SU-DHL-6 (cell line): ENCODE measurements around the gene TBC1D4.

Experiments used
- H2AFZ ChIP-seq: fragments of 200-600 bp; sonication (generic); 2 replicates; pipeline ENCODE4 v1.6.1; 2014; ENCODE audit warnings: low read depth, mild to moderate bottlenecking, moderate library complexity, mixed read lengths, antibody characterized with exemption, low read length; ENCODE audit not compliant: severe bottlenecking
- H3F3A ChIP-seq: fragments of 200-600 bp; shearing (Covaris generic); 2 replicates; pipeline ENCODE4 v1.6.0; 2016; ENCODE audit warnings: antibody characterized with exemption, mild to moderate bottlenecking; ENCODE audit not compliant: insufficient read depth
- H3K27ac ChIP-seq: fragments of 200-600 bp; sonication (generic); 2 replicates; pipeline ENCODE4 v1.5.1; 2016; ENCODE audit warnings: low read depth, mild to moderate bottlenecking, low read length, moderate library complexity, mixed read lengths
- H3K27me3 ChIP-seq: fragments of 200-600 bp; sonication (generic), shearing (Covaris generic); 2 replicates; pipeline ENCODE4 v1.6.0; 2014; ENCODE audit warnings: mild to moderate bottlenecking, low read length
- H3K36me3 ChIP-seq: fragments of 200-600 bp; sonication (generic); 2 replicates; pipeline ENCODE4 v1.6.1; 2014; ENCODE audit warnings: mild to moderate bottlenecking, low read length, mixed read lengths
- H3K4me2 ChIP-seq: fragments of 300-600, 200-600 bp; shearing (Covaris generic), sonication (generic); 2 replicates; pipeline ENCODE4 v1.6.0; 2014; ENCODE audit warnings: low read length, low read depth, mild to moderate bottlenecking; ENCODE audit not compliant: poor library complexity, severe bottlenecking
- H3K4me3 ChIP-seq: fragments of 200-600 bp; sonication (generic); 2 replicates; pipeline ENCODE4 v1.5.1; 2014; ENCODE audit warnings: antibody characterized with exemption, low read length, mild to moderate bottlenecking, mixed read lengths; ENCODE audit not compliant: insufficient read depth, poor library complexity, severe bottlenecking
- H3K79me2 ChIP-seq: fragments of 200-600 bp; sonication (generic); 2 replicates; pipeline ENCODE4 v1.6.1; 2014; ENCODE audit warnings: mild to moderate bottlenecking, low read length, moderate library complexity; ENCODE audit not compliant: insufficient read depth
- H3K9ac ChIP-seq: fragments of 200-600 bp; sonication (generic); 2 replicates; pipeline ENCODE4 v1.7.0; 2014; ENCODE audit warnings: mild to moderate bottlenecking, low read length
- H3K9me2 ChIP-seq: fragments of 200-600 bp; sonication (generic); replicated peaks from 2 replicates; pipeline ENCODE4 v1.6.1; 2014; ENCODE audit warnings: low read length; ENCODE audit not compliant: insufficient read depth
- H3K9me3 ChIP-seq: fragments of 200-600 bp; sonication (generic); 2 replicates; pipeline ENCODE4 v1.6.1; 2014; ENCODE audit warnings: low read length, mixed read lengths; ENCODE audit not compliant: insufficient read depth
- H4K20me1 ChIP-seq: fragments of 200-600 bp; sonication (generic); 2 replicates; pipeline ENCODE4 v1.6.1; 2014; ENCODE audit warnings: low read depth, mild to moderate bottlenecking, antibody characterized with exemption, low read length, moderate library complexity, mixed read lengths
- CTCF ChIP-seq: fragments of 200-600 bp; sonication (generic); IDR thresholded peaks from one replicate; pipeline ENCODE4 v1.5.1; 2017; ENCODE audit warnings: antibody characterized with exemption, mild to moderate bottlenecking, low read length, moderate library complexity; ENCODE audit not compliant: insufficient read depth, poor library complexity, severe bottlenecking
- EZH2phosphoT487 ChIP-seq: fragments of 200-600 bp; sonication (generic), shearing (Covaris generic); conservative IDR thresholded peaks from 2 replicates; pipeline ENCODE4 v1.6.1; 2018; ENCODE audit warnings: mild to moderate bottlenecking, antibody characterized with exemption, low read length, moderate library complexity, mixed read lengths

The TBC1D4 gene

GRCh38 chr13:75468602-75469001 lies 13.4 kb downstream of the TBC1D4 start:
- Histone ChIP-seq H3K9ac (no peak overlapping the region), H3K27ac (no peak overlapping the region), H4K20me1 (no peaks in the 10 kb centered on the region), H2AFZ (no peak overlapping the region), H3K4me2 (no peak overlapping the region), H3F3A (no peaks in the 10 kb centered on the region), H3K9me3 (no peaks in the 10 kb centered on the region), H3K27me3 (no peaks in the 10 kb centered on the region), H3K4me3 (no peak overlapping the region), H3K36me3 (no peaks in the 10 kb centered on the region), H3K9me2 (no peaks in the 10 kb centered on the region), H3K79me2 (no peaks in the 10 kb centered on the region)
- TF ChIP-seq EZH2phosphoT487: no peak
- TF ChIP-seq CTCF: no peak

- no peaks in the 10 kb centered on the region for H3K9me3 ChIP-seq
- no peak overlapping the region for H2AFZ ChIP-seq
- no peaks in the 10 kb centered on the region for H3K27me3 ChIP-seq
- H3K36me3 ChIP-seq: no peaks in the 10 kb centered on the region
- no peaks in the 10 kb centered on the region for H3K9me2 ChIP-seq
- H3K79me2 ChIP-seq: no peaks in the 10 kb centered on the region
- H3K4me2 ChIP-seq: no peak overlapping the region
- H4K20me1 ChIP-seq: no peaks in the 10 kb centered on the region
- no peak overlapping the region for H3K4me3 ChIP-seq
- TF ChIP-seq CTCF (no peak), EZH2phosphoT487 (no peak)
- H3K9ac ChIP-seq: no peak overlapping the region
- no peaks in the 10 kb centered on the region for H3F3A ChIP-seq
- no peak overlapping the region for H3K27ac ChIP-seq
Observed at GRCh38 chr13:75468098-75468497, 13.9 kb downstream of the TBC1D4 start.

- H3F3A ChIP-seq: no peaks in the 10 kb centered on the region
- no peaks in the 10 kb centered on the region for H3K9me3 ChIP-seq
- H3K27ac ChIP-seq: no peak overlapping the region
- TF ChIP-seq CTCF: no peak
- no peak for TF ChIP-seq EZH2phosphoT487
- no peaks in the 10 kb centered on the region for H3K27me3 ChIP-seq
- H3K9ac ChIP-seq: no peak overlapping the region
- no peaks in the 10 kb centered on the region for H3K9me2 ChIP-seq
- H3K4me2 ChIP-seq: no peak overlapping the region
- no peaks in the 10 kb centered on the region for H3K36me3 ChIP-seq
- no peak overlapping the region for H2AFZ ChIP-seq
- no peaks in the 10 kb centered on the region for H4K20me1 ChIP-seq
- no peaks in the 10 kb centered on the region for H3K79me2 ChIP-seq
- H3K4me3 ChIP-seq: no peak overlapping the region
Observed at GRCh38 chr13:75467040-75467728, 14.8 kb downstream of the TBC1D4 start.
